Measurements from ENCODE around the gene LHX1. TPM values are rescaled to one million over a fixed set of nuclear protein-coding genes. Genes with fewer than 3 reads are reported as not detected.

The LHX1 gene
- total RNA-seq, 1 experiment from 2014 or later: 0.61 TPM

DNA sequence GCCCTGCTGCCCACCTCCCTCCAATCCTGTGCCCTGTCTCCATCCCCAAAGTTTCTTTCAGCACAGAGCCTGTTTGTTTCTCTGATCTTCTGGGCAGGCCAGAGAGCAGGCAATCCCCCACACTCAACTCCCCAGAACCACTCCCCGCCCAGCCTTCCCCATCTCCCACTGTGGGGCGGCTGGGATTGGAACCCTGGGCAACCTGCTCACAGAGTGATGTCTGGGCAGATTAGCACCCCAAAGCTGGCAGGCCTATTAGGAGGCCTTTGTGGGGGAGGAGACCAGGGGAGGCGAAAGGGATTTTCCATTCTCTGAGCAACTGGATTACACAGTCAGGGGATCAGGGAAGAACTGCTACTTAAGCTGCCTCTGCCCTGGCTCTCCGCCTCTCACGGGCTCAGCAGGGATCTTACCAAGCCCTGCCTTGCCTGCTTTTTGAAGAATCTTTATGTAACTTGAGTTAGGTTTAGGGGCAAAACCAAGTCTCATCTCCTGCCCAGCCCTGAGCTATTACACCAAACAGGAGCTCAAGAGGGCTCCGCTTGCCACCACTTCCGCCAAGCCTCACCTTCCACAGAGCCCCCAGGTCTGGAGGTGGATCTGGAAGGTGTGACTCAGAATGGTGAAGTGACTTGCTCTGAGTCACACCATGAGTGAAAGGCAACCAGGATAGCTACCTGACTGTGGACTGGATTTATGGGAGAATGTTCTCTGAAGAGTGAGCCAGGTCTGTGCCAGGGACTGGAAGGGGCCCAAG lies 16.0 kb upstream of the LHX1 start:
- TF ChIP-seq, protein P1, sequence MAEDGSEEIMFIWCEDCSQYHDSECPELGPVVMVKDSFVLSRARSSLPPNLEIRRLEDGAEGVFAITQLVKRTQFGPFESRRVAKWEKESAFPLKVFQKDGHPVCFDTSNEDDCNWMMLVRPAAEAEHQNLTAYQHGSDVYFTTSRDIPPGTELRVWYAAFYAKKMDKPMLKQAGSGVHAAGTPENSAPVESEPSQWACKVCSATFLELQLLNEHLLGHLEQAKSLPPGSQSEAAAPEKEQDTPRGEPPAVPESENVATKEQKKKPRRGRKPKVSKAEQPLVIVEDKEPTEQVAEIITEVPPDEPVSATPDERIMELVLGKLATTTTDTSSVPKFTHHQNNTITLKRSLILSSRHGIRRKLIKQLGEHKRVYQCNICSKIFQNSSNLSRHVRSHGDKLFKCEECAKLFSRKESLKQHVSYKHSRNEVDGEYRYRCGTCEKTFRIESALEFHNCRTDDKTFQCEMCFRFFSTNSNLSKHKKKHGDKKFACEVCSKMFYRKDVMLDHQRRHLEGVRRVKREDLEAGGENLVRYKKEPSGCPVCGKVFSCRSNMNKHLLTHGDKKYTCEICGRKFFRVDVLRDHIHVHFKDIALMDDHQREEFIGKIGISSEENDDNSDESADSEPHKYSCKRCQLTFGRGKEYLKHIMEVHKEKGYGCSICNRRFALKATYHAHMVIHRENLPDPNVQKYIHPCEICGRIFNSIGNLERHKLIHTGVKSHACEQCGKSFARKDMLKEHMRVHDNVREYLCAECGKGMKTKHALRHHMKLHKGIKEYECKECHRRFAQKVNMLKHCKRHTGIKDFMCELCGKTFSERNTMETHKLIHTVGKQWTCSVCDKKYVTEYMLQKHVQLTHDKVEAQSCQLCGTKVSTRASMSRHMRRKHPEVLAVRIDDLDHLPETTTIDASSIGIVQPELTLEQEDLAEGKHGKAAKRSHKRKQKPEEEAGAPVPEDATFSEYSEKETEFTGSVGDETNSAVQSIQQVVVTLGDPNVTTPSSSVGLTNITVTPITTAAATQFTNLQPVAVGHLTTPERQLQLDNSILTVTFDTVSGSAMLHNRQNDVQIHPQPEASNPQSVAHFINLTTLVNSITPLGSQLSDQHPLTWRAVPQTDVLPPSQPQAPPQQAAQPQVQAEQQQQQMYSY (CRISPR knock-in tag; IDR thresholded peaks at IDR 0.05): peak; percentile 22; the same call in 1 of the 2 replicates
- no peak for TF ChIP-seq ZNF138 (CRISPR knock-in tag; conservative IDR thresholded peaks at IDR 0.05)
- ATAC-seq (peak; percentile 36), DNase-seq (ENCODE audit: low spot score) (no peak)
- peak overlapping the region; percentile 43; the same call in 1 of the 2 replicates for H3K27ac Mint-ChIP-seq
- no peak overlapping the region for H3K4me3 Mint-ChIP-seq
- ChIA-PET CTCF (interaction anchor here (0.7 to 1.1 kb wide), 3 partner anchors 51 to 823 kb away, joined by 3 read pairs; partner anchors contain the start of gene HNF1B), POLR2A (interaction anchor here (1.1 kb wide), 1 partner anchor 10 kb away, joined by 3 read pairs; no protein-coding TSS in a partner anchor)
- peaks cover 51% of the 10 kb centered on the region for H3K4me1 Mint-ChIP-seq
- peaks cover 24% of the 10 kb centered on the region for H3K27me3 Mint-ChIP-seq (ENCODE audit: low read depth)
- H3K9me3 Mint-ChIP-seq: no peaks in the 10 kb centered on the region
- H3K36me3 Mint-ChIP-seq: no peaks in the 10 kb centered on the region

DNA sequence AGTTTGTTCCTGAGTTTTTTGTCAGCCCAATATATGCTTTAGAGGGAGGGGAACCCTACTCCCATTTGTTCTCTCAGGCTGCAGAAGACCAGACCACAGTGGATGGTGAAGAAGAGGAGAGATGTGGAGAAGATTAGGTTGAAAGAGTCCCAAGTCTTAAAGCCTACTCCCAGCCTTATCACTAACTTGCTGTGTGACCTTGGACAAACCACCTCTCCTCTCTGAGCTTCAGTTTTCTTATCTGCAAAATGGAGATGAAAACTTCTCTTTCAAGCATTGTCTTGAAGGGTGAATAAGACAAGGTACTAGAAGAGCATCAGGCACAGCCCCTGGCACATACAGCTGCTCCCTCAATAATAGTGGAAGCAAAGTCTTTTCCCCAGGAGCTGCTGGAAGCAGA lies 15.1 kb upstream of the LHX1 start:
- Mint-ChIP-seq H3K4me1 (peaks cover 51% of the 10 kb centered on the region), H3K9me3 (no peaks in the 10 kb centered on the region), H3K4me3 (no peak overlapping the region), H3K27ac (no peak overlapping the region), H3K36me3 (no peaks in the 10 kb centered on the region), H3K27me3 (ENCODE audit: low read depth) (peaks cover 24% of the 10 kb centered on the region)
- ChIA-PET POLR2A (no interaction called here), CTCF (interaction anchor here (0.6 kb wide), 1 partner anchor 148 kb away, joined by 3 read pairs; no protein-coding TSS in a partner anchor)
- TF ChIP-seq ATF3 (CRISPR knock-in tag; conservative IDR thresholded peaks at IDR 0.05) (no peak), ZBTB43 (CRISPR knock-in tag; IDR thresholded peaks at IDR 0.05) (no peak), TEAD1 (CRISPR knock-in tag; IDR thresholded peaks at IDR 0.05) (no peak), E2F5 (CRISPR knock-in tag; IDR thresholded peaks at IDR 0.05) (no peak), MXD4 (CRISPR knock-in tag; IDR thresholded peaks at IDR 0.05; ENCODE audit: borderline replicate concordance) (no peak), NFYB (CRISPR knock-in tag; conservative IDR thresholded peaks at IDR 0.05; ENCODE audit: low read depth) (no peak), ZNF219 (CRISPR knock-in tag; IDR thresholded peaks at IDR 0.05; ENCODE audit: borderline replicate concordance) (no peak), ZNF263 (CRISPR knock-in tag; IDR thresholded peaks at IDR 0.05; ENCODE audit: low read depth) (no peak), ESRRA (CRISPR knock-in tag; IDR thresholded peaks at IDR 0.05; ENCODE audit: borderline replicate concordance) (no peak), FOXK1 (CRISPR knock-in tag; IDR thresholded peaks at IDR 0.05) (no peak), NR1H2 (CRISPR knock-in tag; IDR thresholded peaks at IDR 0.05) (no peak)
- TF ChIP-seq, protein P2, sequence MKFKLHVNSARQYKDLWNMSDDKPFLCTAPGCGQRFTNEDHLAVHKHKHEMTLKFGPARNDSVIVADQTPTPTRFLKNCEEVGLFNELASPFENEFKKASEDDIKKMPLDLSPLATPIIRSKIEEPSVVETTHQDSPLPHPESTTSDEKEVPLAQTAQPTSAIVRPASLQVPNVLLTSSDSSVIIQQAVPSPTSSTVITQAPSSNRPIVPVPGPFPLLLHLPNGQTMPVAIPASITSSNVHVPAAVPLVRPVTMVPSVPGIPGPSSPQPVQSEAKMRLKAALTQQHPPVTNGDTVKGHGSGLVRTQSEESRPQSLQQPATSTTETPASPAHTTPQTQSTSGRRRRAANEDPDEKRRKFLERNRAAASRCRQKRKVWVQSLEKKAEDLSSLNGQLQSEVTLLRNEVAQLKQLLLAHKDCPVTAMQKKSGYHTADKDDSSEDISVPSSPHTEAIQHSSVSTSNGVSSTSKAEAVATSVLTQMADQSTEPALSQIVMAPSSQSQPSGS (CRISPR knock-in tag; IDR thresholded peaks at IDR 0.05; ENCODE audit: borderline replicate concordance, low read depth): no peak
- TF ChIP-seq, protein P3, sequence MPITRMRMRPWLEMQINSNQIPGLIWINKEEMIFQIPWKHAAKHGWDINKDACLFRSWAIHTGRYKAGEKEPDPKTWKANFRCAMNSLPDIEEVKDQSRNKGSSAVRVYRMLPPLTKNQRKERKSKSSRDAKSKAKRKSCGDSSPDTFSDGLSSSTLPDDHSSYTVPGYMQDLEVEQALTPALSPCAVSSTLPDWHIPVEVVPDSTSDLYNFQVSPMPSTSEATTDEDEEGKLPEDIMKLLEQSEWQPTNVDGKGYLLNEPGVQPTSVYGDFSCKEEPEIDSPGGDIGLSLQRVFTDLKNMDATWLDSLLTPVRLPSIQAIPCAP (CRISPR knock-in tag; IDR thresholded peaks at IDR 0.05): no peak
- TF ChIP-seq, protein P4, sequence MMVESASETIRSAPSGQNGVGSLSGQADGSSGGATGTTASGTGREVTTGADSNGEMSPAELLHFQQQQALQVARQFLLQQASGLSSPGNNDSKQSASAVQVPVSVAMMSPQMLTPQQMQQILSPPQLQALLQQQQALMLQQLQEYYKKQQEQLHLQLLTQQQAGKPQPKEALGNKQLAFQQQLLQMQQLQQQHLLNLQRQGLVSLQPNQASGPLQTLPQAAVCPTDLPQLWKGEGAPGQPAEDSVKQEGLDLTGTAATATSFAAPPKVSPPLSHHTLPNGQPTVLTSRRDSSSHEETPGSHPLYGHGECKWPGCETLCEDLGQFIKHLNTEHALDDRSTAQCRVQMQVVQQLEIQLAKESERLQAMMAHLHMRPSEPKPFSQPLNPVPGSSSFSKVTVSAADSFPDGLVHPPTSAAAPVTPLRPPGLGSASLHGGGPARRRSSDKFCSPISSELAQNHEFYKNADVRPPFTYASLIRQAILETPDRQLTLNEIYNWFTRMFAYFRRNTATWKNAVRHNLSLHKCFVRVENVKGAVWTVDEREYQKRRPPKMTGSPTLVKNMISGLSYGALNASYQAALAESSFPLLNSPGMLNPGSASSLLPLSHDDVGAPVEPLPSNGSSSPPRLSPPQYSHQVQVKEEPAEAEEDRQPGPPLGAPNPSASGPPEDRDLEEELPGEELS (CRISPR knock-in tag; IDR thresholded peaks at IDR 0.05): no peak
- TF ChIP-seq, protein P5, sequence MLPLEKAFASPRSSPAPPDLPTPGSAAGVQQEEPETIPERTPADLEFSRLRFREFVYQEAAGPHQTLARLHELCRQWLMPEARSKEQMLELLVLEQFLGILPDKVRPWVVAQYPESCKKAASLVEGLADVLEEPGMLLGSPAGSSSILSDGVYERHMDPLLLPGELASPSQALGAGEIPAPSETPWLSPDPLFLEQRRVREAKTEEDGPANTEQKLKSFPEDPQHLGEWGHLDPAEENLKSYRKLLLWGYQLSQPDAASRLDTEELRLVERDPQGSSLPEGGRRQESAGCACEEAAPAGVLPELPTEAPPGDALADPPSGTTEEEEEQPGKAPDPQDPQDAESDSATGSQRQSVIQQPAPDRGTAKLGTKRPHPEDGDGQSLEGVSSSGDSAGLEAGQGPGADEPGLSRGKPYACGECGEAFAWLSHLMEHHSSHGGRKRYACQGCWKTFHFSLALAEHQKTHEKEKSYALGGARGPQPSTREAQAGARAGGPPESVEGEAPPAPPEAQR (CRISPR knock-in tag; IDR thresholded peaks at IDR 0.05): no peak
- DNase-seq (ENCODE audit: low spot score): no peak
- no peak for ATAC-seq
